Stimulated activated CD8-positive, alpha-beta memory T cell treated with anti-CD3 and anti-CD28 coated beads, Interleukin-2, amount 100 ng/mL, for 1 hour (primary cell): ENCODE measurements around the gene WDR46.

Source experiments
- DNase-seq, 2 donors: peaks; one replicate each; pipeline ENCODE4 v3.0.0-alpha.2; 2020; ENCODE audit warnings: low read depth in 2 of 2

Gene WDR46, protein sequence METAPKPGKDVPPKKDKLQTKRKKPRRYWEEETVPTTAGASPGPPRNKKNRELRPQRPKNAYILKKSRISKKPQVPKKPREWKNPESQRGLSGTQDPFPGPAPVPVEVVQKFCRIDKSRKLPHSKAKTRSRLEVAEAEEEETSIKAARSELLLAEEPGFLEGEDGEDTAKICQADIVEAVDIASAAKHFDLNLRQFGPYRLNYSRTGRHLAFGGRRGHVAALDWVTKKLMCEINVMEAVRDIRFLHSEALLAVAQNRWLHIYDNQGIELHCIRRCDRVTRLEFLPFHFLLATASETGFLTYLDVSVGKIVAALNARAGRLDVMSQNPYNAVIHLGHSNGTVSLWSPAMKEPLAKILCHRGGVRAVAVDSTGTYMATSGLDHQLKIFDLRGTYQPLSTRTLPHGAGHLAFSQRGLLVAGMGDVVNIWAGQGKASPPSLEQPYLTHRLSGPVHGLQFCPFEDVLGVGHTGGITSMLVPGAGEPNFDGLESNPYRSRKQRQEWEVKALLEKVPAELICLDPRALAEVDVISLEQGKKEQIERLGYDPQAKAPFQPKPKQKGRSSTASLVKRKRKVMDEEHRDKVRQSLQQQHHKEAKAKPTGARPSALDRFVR

DNA sequence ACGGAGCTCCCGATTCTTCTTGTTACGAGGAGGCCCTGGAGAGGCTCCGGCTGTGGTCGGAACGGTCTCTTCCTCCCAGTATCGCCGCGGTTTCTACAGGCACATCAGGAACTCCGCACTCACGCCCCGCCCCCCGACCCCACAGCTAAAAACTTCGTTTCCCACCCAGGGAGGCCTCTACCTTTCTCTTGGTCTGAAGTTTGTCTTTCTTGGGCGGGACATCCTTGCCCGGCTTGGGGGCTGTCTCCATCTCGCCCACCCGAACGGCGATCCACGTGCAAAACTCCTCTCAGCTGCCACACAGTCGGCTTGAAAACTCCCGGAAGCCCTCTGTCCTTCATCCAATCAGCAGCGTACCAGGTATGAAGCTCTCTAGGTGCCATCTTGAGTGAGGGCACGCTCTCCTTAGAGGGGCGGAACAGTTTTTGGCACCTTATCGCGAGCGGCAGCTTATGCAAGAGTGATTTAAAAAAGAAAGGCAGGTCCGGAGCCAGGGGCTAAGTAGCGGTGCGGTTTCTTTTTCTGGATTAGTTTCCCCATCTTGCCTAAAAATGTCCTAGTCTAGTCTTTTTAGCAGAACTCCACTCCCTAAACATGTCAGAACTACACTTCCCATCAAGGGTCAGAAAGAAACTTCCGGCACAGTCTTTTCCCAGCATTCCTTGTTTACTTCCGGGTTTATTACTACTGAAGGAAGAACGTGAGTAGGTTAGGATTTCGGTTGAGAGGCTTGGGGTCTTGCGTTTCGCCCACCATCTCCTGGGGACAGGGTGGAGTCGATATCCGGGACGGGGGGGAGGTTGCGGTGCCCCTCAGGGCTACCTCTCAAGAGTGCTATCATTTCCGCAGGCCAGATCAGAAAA lies at the start of gene WDR46, which contains the start of gene PFDN6:
Gene WDR46 (minus strand): TSS at position 319 of the 863 bp plus-strand sequence. CDS start 69 bp downstream, at position 250.
Gene PFDN6 (plus strand): TSS at position 681 of the 863 bp plus-strand sequence. CDS start 256 bp downstream, outside the sequence.
- peak in 1 of 2 donors; percentile 65 for DNase-seq

DNA sequence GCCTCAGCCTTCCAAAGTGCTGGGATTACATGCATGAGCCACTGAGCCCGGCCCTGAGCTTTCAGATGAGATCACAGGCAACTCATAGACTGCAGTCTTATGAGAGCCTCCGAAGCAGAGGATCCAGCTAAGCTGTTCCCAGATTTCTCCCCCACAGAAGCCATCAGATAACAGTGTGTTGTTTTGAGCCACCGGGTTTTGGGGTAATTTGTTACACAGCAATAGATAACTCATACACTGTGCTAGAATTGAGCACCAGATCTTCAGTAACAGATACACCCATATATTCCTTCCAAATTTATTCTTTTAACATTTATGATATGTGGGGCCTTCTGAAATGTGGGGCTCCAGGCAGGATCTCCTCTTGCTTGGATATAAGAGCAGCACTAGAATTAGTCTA lies 47.5 kb upstream of the WDR46 start:
- DNase-seq: no peak

DNA sequence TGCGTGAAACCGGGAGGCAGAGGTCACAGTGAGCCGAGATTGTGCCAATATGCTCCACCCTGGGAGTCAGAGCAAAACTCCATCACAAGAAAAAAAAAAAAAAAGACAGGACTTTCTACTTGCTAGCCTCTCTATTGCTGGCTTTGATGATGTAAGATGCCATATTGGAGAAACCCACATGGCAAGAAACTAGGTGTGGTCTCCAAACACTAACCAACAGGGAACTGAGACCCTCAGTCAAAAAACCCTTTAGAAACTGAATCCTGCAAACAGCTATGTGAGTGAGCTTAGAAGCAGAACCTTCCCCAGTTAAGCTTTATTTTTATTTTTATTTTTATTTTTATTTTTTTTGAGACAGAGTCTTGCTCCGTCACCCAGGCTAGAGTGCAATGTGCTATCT lies 46.9 kb upstream of the WDR46 start:
- no peak for DNase-seq

DNA sequence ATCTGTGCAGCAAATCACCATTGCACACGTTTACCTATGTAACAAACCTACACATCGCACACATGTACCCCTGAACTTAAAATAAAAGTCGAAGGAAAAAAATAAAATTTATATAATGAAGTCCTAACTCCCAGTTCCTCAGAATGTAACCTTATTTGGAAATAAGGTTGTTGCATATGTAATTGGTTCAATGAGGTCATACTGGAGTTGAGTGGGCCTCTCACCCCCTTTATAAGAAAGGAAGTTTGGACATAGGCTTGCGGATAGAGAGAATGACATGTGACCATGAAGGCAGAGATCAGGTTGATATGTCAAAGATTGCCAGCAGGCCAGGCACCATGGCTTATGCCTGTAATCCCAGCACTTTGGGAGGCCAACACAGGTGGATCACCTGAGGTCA lies 44.6 kb upstream of the WDR46 start:
- no peak for DNase-seq

DNA sequence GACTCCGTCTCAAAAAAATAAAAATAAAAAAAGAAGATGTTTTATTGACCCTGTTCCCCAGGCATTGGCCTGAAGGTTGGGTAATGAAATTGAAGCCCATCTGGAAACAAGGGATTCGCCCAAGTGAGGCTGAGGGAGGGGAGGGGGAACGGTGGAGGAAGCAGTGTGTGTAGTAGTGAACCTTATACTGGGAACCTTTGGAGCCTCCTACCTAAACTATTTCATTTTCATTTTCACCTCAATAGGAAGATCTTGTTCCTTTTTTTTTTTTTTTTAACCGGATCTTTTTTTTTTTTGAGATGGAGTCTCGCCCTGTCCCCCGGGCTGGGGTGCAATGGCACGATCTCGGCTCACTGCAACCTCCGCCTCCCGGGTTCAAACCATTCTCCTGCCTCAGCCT lies 41.7 kb upstream of the WDR46 start:
- no peak for DNase-seq

DNA sequence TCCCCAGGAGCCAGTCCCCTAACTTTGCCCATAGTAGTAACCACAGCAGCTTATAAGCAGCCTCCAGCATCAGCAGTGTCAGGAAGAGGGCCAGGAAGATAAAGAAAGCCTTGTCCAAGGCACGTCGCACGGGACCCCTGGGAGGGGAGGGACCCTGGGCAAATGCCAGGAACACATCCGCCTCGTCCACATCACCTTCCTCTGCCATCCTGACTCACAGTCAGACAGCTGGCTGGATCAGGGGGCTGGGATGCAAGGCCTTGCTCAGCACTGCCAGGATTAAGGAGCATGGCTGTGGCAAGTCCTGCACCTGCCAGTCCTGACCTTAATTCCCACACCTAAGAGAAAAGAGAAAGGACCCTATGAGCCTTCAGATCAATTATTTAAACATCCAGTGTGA lies 40.0 kb upstream of the WDR46 start:
- DNase-seq: no peak

DNA sequence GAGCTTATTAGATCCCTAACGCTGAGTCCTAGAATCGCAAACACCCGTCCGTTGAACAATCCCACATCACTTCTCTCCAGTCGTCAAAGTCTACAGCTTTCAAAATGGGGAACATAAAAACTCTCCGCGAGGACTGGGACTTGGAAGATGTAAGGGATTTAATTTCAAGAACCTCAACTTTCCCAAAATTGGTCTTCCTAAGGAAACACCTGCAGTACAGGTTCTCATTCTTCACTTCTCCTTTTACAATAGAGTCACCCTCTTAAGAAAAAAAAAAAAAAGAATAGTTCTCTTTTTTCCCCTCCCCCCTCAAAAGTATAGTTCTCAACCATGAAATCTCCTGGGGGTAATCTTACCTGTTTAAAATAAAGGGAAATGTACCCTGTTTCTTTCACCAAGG lies 35.1 kb upstream of the WDR46 start:
- DNase-seq: no peak

DNA sequence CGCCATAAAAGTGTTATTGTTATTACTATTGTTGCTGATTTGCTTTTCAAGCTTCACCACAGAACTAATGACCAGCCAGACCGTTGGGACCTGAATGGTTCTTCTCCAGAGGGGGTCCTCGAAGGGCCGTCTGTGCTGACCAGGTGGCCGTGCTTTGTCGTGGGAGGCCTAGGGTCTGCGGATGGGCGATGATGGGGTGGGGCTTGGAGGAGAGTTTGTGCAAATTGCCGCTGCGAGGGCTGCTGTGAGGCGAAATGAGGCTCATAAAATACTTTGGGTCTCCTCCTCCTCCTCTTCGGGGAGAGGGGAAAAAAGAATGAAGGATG lies 34.5 kb upstream of the WDR46 start:
- no peak for DNase-seq

DNA sequence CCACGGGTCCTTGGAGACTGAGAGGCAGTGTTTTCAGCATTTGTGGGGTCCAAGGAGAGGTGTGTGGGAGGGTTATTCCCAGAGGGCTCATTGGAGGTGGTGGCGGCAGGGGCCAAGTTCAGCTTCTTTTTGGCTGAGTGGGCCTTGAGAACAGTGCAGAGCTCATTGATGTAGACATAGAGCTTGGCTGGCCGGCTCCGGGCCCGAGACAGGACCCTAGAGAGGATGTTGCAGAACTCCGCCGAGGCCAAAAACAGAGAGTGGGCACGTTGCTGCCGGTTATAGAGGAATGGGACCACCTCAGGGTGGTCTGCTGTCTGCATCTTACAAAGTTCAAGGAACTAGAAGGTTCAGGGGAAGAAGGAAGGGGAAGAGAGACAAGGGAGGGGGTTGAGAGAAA lies 32.2 kb upstream of the WDR46 start:
- DNase-seq: no peak

DNA sequence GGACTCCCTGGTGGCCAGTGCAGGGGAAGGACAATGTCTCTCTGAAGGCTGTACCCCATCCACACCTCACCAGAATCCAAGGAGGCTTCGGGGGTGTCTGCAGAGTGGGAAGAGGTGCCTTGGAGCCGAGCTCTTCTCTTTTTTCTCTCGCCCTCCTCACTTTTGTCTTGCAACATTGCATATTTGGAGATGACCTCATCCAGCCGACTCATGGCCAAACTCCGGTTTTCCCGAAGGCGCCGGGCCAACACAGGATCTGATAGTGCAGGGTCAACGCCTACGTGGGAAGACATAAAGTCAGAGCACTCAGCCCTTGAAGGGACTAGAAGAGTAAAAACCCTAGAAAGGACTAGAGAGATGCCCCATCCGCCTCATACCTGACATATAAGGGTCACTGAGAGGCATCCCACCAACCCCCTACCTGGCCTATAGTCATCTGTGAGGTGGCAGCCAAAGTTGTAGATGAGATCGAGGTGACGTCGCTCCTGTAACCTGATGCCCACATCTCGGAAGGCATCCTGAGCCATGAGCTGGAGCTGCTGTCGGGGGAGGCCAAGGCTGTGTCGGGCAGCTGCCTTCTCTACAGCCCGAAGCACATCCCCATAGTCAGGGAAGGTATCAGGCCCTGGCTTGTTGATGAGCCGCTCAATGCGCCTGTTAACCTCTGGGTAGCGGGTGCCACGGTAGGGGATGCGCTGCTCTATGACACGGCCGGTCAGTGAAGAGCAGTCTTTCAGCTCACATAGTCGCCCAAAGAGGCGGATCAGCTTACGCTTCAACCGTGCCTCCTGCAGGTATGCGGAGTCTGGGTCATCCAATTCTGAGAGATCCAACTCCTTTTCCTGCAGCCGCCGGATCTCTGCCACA lies 31.5 kb upstream of the WDR46 start:
- no peak for DNase-seq

DNA sequence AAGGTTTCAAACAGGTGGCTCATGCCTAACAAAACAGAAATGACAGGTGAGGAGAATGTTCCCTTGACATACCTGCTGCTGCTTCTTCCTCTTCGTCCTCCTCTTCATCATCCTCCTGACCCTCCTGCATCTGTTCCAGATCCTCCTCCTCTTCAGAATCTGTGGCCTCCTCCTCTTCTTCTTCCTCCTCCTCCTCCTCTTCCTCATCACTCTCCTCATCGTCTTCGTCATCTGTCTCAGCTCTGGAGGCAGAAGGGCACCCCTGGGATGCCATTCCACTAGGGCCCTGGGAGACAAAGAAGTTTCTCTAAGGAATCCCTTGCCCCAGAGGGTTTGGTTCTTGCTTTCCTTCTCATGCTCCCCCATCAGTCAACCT lies 30.9 kb upstream of the WDR46 start:
- DNase-seq: no peak

DNA sequence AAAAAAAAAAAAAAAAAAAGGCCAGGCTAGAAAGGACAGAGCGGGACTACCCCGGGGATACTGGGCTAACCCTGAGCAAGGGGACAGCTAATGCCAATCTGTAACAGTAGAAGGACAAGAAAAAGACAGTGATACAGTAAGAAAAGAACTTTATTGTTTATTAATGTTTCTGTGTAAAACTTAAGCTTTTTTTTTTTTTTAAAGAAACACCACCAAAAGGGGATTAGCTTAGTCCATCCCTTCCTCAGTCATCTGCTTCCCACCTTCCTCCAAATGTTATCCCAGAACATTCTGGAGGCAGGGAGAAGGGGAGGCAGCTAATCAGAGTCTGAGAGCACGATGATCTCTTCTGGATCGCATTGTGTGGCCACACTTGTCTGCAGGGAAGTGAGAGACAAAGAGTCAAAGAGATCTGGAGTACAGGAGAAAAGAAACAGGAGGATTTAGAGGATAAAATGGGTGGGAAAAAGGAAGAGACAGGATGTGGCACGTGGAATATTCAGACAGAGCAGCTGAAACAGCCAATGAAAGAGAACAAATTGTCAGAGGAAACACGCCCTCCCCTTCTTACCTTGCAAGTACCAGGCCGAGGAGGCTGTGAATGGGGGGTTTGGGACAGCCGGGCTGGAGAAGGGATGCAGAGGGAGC lies 29.5 kb upstream of the WDR46 start:
- DNase-seq: no peak

DNA sequence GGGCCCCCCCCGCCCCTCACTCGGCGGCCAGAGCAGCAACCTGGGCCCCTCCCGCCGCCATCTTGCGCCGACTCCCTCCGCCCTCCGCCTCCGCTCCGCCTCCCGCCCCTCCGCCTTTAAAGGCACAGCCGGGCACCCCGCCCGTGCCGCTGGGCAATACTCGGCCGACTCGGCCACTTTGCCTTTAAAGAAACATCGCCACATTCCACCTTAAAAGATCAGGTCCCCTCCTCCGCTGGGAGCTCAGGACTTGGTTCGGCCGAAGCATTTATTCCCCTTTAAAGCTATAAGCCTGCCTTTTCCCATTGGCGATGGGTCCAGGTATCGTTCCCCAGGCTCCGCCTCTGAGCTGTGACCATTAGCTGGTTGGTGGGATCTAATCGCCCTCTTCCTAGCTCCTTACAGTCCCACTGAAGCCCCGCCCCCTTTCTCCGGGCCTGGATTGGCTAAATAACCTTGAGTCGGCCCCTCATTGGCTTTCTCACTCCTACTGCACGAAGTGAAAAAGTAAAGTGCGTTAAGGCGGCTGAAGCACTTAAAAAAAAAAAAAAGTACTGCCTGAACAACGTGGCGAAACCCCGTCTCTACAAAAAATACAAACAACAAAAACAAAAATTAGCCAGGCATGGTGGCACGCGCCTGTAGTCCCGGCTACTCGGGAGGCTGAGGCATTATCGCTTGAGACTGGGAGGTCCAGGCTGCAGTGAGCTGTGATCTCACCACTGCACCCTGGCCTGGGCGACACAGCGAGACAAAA lies 28.8 kb upstream of the WDR46 start, which contains the start of gene ZBTB22:
Gene ZBTB22 (minus strand): TSS at position 76 of the 757 bp plus-strand sequence. CDS start 828 bp downstream, outside the sequence.
- DNase-seq: peak; percentile 85 to 93

DNA sequence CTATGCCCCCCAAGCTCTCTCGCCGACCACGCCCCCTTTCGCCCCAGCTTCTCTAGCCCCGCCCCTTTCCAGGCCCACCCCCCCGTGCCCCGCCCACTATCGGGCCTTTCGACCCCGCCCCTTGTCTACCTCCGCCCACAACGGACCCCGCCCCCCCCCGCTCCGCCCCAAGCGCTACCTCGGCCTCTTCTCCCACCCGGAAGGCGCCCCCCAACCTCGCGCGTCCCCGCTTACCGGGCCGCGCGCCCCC lies 28.3 kb upstream of the WDR46 start:
- DNase-seq: no peak

DNA sequence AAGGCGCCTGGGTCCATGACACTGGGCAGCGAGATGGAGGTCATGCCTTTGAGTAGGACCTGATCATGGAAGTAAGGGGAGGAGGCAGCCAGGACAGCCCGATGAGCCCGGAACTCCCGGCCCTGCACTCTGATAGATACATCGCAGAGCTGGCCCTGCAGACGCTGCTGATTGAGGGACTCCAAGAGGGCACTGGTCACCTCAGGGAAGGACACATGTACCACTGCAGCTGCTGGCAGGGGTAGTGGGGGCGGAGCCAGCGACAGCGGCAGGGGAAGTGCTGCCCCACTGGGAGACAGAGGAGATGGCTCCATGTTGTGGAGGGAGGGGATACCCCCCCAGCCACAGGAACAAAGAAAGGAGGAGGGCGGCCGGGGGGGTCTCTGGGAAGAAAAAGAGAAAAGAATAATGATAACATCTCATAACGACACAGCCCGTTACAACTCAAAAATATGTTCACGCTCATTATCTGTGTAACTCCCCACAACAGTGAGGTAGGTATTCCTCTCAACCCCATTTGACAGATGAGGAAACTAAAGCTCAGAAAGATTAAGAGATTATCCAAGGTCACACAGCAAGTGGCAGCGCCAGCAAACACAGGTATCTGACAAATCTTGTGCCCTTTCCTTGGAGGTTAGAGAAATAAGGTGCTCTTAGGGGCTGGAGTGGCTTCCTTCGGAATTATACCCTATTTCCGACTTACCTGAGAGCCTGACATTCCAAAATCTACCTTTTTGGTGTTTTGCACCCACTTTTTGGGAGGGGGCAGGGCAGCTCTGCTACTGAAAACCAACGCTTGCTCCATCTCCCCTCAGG lies 27.8 kb upstream of the WDR46 start:
- DNase-seq: no peak

DNA sequence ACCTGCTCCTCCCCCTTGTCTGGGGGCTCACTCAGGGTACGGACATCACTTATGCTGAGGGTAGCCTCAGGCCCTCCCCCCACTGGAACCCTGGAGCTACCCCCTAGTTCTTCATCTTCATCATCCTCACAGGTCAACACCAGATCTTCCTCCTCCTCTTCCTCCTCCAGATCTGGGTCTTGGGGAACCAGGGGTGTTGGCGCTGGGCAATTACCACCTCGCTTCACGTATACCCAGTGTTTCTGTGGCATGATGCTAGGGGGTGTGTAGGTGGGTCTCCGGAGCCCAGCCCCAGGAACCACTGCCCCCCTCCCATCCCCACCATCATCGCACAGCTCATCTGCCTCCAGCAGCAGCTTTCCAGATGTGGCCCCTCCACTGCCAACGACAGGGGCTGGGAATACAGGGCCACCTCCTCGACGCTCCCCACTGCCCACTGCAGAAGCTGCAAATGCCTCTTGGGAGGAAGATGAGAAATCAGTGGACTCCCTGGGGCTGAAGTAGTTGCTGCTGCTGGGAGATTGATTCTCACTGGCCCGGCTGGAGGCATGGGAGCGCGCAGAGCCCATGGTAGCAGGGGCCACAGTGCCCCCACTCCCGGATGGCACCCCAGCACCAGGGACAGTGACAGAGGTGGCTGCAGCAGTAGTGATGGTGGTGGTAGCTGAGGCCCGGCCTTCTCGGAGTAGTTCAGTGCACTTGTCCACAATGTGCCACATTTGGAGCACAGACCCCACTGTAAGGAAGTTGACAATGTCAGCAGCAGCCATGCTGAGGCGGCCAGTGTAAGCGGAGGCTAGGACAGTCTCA lies 27.0 kb upstream of the WDR46 start:
- DNase-seq: no peak

DNA sequence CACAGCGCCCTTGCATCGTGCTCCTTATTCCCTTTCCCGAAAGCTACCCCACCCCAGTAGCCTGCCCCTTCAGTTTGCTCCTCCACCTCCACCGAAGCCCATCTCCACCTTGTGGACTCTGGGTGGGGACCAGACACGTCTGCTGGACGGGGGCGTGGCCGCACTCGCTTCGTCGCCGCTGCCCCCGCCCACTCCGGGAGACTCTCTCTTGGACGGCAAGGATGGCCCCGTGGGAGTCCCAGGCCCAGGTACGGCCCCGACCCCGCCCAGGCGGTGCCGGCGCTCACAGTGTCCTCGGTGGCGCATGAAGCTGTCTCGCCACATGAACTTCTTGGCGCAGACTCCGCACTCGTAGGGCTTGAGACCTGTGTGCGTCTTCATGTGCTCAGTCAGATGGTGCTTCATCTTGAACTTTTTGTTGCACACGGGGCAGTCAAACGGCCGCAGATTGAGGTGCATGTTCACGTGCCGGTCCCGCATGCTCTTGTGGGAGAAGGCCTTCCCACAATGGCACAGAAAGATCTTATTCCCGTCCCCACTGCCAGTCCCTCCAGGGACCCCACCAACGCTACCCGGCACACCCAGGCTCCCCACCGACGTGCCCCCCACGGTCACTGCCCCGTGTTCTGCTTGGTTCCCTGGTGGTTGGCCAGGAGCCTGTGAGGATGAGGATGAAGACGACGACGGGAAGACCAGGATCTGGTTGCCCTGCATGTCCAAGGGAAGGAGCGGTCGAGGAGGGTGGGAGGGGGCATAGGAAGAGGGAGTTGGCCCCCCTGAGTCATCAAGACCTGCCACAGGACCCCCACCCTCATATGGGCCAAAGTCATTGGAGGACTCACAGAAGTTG lies 26.1 kb upstream of the WDR46 start:
- no peak for DNase-seq

DNA sequence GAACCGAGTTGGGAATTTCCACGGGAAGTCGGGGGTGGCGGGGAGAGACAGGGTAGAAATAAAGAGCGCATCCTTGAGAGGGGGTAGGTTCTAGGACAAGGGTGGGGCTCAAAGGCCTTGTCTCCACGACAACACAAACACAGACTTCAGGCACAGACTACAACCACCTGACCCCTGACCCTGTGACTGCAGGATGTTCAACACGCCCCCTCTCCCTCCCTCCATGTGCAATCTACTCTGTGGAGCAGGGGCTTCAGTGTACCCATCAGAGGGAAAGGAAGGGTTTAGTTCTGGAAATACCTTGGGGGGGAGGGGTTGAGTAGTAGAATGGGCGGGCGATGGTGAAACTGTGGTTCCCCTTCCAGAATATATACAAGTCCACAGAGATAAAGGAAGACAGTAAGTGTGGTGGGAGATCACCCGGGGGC lies 25.5 kb upstream of the WDR46 start:
- DNase-seq: peak in 1 of 2 donors; percentile 47
